ENCODE measurements around the gene RIOX2.

DNA sequence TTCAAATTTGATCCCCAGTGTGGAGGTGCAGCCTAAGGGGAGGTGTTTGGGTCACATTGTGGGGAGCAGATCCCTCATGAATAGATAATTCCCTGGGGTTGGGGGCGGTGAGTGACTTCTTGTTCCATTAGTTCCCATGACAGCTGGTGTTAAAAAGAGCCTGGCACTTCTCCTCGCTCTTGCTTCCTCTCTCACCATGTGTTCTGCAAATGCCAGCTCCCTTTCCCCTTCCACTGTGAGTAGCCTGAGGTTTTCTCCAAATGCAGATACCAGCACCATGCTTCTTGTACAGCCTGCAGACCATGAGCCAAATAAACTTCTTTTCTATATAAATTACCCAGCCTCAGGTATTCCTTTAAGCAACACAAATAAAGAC lies 23.1 kb downstream of the RIOX2 start:
- TF ChIP-seq, protein P1, sequence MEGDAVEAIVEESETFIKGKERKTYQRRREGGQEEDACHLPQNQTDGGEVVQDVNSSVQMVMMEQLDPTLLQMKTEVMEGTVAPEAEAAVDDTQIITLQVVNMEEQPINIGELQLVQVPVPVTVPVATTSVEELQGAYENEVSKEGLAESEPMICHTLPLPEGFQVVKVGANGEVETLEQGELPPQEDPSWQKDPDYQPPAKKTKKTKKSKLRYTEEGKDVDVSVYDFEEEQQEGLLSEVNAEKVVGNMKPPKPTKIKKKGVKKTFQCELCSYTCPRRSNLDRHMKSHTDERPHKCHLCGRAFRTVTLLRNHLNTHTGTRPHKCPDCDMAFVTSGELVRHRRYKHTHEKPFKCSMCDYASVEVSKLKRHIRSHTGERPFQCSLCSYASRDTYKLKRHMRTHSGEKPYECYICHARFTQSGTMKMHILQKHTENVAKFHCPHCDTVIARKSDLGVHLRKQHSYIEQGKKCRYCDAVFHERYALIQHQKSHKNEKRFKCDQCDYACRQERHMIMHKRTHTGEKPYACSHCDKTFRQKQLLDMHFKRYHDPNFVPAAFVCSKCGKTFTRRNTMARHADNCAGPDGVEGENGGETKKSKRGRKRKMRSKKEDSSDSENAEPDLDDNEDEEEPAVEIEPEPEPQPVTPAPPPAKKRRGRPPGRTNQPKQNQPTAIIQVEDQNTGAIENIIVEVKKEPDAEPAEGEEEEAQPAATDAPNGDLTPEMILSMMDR (IDR thresholded peaks at IDR 0.05): no peak
- TF ChIP-seq EZH2 (IDR thresholded peaks at IDR 0.05; ENCODE audit: borderline replicate concordance, insufficient read depth, low read depth, low read length, poor library complexity, severe bottlenecking): no peak

All from B cell (primary cell).